AG04449 (cell line): Measurements from ENCODE around the gene CA9.

Experiments used
- CTCF ChIA-PET: fragments of 350-600 bp; formaldehyde crosslinking; extraction: SDS; loops from one replicate; lab custom pipeline; 2021; ENCODE audit warnings: antibody characterized with exemption; lab: Yijun Ruan, JAX
- POLR2A ChIA-PET: fragments of 400-600, 350-600 bp; formaldehyde crosslinking; extraction: SDS; loops from one replicate; lab custom pipeline; 2020; ENCODE audit warnings: antibody characterized with exemption, inconsistent platforms; lab: Yijun Ruan, JAX
- DNase-seq: peaks from one replicate; pipeline ENCODE4 v3.0.0-alpha.2; 2010; ENCODE audit warnings: low read depth, low spot score
- H3K4me3 ChIP-seq: 2 replicates; pipeline ENCODE4 v1.5.1; 2011; ENCODE audit warnings: low read depth, mild to moderate bottlenecking, control low read depth, low read length
- TF ChIP-seq, protein P1 (sequence below): IDR thresholded peaks from one replicate; pipeline ENCODE4 v1.5.1; 2011; ENCODE audit warnings: mild to moderate bottlenecking, moderate library complexity, low read length, control low read depth, inconsistent platforms; ENCODE audit not compliant: insufficient read depth; ENCODE audit errors: missing control alignments

The CA9 gene

GRCh38 chr9:35705372-35705771 lies 31.6 kb downstream of the CA9 start:
- no peak for DNase-seq
- H3K4me3 ChIP-seq: no peak overlapping the region
- ChIA-PET POLR2A (interaction anchor here (0.6 to 4.0 kb wide), 5 partner anchors 9 to 21 kb away, joined by 4 to 27 read pairs (median 5); no protein-coding TSS in a partner anchor), CTCF (interaction anchor here (31.2 to 34.3 kb wide), 2 partner anchors 3 to 13 kb away, joined by 816 read pairs; partner anchors contain the start of genes CREB3, TLN1 and TPM2)
- TF ChIP-seq, protein P1, sequence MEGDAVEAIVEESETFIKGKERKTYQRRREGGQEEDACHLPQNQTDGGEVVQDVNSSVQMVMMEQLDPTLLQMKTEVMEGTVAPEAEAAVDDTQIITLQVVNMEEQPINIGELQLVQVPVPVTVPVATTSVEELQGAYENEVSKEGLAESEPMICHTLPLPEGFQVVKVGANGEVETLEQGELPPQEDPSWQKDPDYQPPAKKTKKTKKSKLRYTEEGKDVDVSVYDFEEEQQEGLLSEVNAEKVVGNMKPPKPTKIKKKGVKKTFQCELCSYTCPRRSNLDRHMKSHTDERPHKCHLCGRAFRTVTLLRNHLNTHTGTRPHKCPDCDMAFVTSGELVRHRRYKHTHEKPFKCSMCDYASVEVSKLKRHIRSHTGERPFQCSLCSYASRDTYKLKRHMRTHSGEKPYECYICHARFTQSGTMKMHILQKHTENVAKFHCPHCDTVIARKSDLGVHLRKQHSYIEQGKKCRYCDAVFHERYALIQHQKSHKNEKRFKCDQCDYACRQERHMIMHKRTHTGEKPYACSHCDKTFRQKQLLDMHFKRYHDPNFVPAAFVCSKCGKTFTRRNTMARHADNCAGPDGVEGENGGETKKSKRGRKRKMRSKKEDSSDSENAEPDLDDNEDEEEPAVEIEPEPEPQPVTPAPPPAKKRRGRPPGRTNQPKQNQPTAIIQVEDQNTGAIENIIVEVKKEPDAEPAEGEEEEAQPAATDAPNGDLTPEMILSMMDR: no peak

- no peak overlapping the region for H3K4me3 ChIP-seq
- ChIA-PET POLR2A (interaction anchor here (0.6 to 4.0 kb wide), 5 partner anchors 10 to 23 kb away, joined by 4 to 27 read pairs (median 5); no protein-coding TSS in a partner anchor), CTCF (interaction anchor here (31.2 to 34.3 kb wide), 2 partner anchors 3 to 12 kb away, joined by 816 read pairs; partner anchors contain the start of genes CREB3, TLN1 and TPM2)
- TF ChIP-seq, protein P1: no peak
- no peak for DNase-seq
Observed at GRCh38 chr9:35705836-35706430, 32.2 kb downstream of the CA9 start.

GRCh38 chr9:35706951-35707350 lies 33.2 kb downstream of the CA9 start:
- ChIA-PET CTCF (interaction anchor here (31.2 to 34.3 kb wide), 2 partner anchors 4 to 11 kb away, joined by 816 read pairs; partner anchors contain the start of genes CREB3, TLN1 and TPM2), POLR2A (interaction anchor here (0.5 to 4.0 kb wide), 3 partner anchors 9 to 22 kb away, joined by 3 to 27 read pairs (median 21); no protein-coding TSS in a partner anchor)
- no peak overlapping the region for H3K4me3 ChIP-seq
- DNase-seq: no peak
- TF ChIP-seq, protein P1: no peak

DNA sequence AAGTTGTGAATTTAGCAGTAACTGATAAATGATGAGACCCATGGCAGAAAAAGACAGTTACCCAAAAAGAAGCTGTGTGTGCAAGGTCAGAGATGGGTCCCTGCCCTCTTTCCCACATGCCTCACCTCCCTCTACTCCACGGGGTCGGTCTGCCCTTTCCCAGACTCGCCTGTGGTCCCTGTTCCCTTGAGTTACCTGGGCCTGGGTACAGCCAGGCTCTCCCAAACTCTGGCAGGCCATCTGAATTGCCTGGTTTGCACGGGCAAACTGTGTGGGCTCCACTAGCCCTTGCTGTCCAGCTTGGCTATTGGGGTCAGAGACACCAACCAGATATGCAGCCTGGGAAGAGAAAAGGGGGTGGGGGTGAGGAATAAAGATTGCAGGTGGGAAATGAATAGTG lies 34.4 kb downstream of the CA9 start:
- H3K4me3 ChIP-seq: no peak overlapping the region
- TF ChIP-seq, protein P1: no peak
- no peak for DNase-seq
- POLR2A ChIA-PET: interaction anchor here (3.2 to 4.0 kb wide), 2 partner anchors 13 to 21 kb away, joined by 21 to 27 read pairs; no protein-coding TSS in a partner anchor
- CTCF ChIA-PET: interaction anchor here (2.1 to 34.3 kb wide), 3 partner anchors 5 to 47 kb away, joined by 7 to 816 read pairs (median 816); partner anchors contain the start of genes CREB3, TLN1 and TPM2

GRCh38 chr9:35710818-35711500 lies 37.2 kb downstream of the CA9 start:
- H3K4me3 ChIP-seq: no peak overlapping the region
- CTCF ChIA-PET: interaction anchor here (31.2 to 34.3 kb wide), 2 partner anchors 7 to 8 kb away, joined by 816 read pairs; partner anchors contain the start of genes CREB3, TLN1 and TPM2
- no peak for DNase-seq
- POLR2A ChIA-PET: interaction anchor here (0.7 to 3.0 kb wide), 4 partner anchors 10 to 21 kb away, joined by 3 to 16 read pairs (median 6); partner anchors contain the start of gene TPM2
- TF ChIP-seq, protein P1: no peak
